ENCODE data around the gene SMG9.

GRCh38 chr19:43783636-43784035, 28.9 kb upstream of the SMG9 start:
- TF ChIP-seq CTCF (IDR thresholded peaks at IDR 0.05; ENCODE audit: low read depth, low read length, poor library complexity, severe bottlenecking) (no peak), EZH2phosphoT487 (IDR thresholded peaks at IDR 0.05; ENCODE audit: borderline replicate concordance, low read length) (no peak)
